Measurements from ENCODE around the gene BMP6. TPM values are rescaled to one million over a fixed set of nuclear protein-coding genes. Genes with fewer than 3 reads are reported as not detected.

BMP6 gene
- polyA plus RNA-seq, 2 of the 4 experiments (the other 2 are of a cell fraction), result 8.4 to 23.0 TPM

DNA sequence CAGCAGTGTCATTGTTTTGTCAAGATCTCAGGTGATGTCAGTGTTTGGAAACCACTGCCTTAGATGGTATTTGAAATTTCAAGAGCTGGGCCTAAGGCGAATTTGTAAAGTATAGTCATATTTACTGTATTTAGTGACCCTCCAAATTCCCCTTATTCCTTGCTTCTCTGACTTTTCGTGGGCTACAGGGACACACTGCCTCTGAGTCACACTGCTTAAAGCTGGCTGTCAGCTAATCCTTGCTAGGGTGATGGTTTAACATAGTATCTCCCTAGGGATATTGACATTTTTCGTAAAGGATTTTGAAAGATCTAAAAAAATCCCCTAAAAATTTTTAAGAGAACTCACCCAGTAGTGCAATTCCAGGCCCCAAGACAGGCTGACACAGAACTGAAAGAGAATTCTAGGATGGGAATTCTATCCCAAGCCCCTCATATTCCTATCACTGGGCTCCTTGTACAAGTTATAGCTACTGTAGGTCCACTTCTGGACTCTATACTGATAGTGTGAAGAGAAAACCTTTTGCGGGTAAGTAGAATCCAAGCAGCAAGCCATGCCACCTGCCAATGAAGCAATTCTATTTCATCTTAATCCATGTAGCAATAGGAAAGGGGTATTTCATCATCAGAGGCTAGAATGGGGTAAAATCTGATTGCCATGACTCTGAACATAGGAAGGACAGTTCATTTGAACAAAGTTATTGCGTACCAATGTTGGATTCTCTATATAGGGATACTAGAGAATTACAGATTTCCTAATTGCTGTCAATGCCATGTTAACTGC lies 4.3 kb downstream of the BMP6 start:
- Histone ChIP-seq H3K9me3 (no peaks in the 10 kb centered on the region), H3K27ac (peak overlapping the region in 1 of 2 experiments; percentile 63; a peak in 3 of 6 replicates), H3K4me1 (peaks cover 44% of the 10 kb centered on the region), H3K4me2 (peak overlapping the region; percentile 85), H3K4me3 (peak overlapping the region; percentile 7; the same call in 1 of the 3 replicates)
- DNase-seq (ENCODE audit: low read depth in 1 of 2, low spot score in 1 of 2) (no peak), FAIRE-seq (no peak), ATAC-seq (no peak)
- 57% methylated on average over 5 of the region's 5 CpGs for WGBS (ENCODE audit: missing lambda C conversion rate)
- TF ChIP-seq RAD21 (conservative IDR thresholded peaks at IDR 0.05 in 1 of 2, IDR thresholded peaks at IDR 0.05 in 1 of 2), result no peak
- peak; percentile 21 to 41; a peak in 1 of 4 replicates for TF ChIP-seq CEBPB (IDR thresholded peaks at IDR 0.05)
- TF ChIP-seq GATA3 (IDR thresholded peaks at IDR 0.05; ENCODE audit: borderline replicate concordance), result no peak
- TF ChIP-seq, protein P1, sequence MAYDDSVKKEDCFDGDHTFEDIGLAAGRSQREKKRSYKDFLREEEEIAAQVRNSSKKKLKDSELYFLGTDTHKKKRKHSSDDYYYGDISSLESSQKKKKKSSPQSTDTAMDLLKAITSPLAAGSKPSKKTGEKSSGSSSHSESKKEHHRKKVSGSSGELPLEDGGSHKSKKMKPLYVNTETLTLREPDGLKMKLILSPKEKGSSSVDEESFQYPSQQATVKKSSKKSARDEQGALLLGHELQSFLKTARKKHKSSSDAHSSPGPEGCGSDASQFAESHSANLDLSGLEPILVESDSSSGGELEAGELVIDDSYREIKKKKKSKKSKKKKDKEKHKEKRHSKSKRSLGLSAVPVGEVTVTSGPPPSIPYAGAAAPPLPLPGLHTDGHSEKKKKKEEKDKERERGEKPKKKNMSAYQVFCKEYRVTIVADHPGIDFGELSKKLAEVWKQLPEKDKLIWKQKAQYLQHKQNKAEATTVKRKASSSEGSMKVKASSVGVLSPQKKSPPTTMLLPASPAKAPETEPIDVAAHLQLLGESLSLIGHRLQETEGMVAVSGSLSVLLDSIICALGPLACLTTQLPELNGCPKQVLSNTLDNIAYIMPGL (CRISPR knock-in tag; IDR thresholded peaks at IDR 0.05; ENCODE audit: borderline replicate concordance), result no peak
- no peak for TF ChIP-seq POLR2AphosphoS2 (conservative IDR thresholded peaks at IDR 0.05; ENCODE audit: low read length)
- POLR2A ChIA-PET, result interaction anchor here (0.7 kb wide), 1 partner anchor 245 kb away, joined by 3 read pairs; no protein-coding TSS in a partner anchor
- CTCF ChIA-PET, result interaction anchor here (0.8 kb wide), 1 partner anchor 11 kb away, joined by 3 read pairs; no protein-coding TSS in a partner anchor

DNA sequence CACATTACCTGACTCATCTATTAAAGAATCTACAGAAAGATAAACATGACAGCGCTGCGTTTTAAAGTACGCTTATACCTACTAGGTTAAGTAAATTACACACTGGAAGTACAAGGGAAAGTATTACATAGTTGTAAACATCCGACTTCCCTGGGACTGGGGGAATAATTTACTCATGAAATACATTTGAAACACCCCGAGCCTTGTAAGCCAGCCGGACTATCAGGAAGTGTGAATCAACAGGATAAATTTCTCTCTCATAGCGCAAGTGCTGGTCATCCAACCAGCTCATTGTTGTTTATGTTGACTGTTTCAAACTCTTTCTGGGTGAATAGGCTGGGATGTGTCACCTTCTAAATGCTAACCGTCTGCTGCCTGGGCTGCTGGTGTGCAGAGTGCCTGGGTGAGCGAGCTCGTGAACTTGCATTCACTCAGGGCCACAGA lies 4.9 kb downstream of the BMP6 start:
- peak overlapping the region; percentile 85 for H3K4me2 ChIP-seq
- CTCF ChIA-PET, result interaction anchor here (0.8 to 1.0 kb wide), 3 partner anchors 8 to 112 kb away, joined by 3 to 4 read pairs (median 3); no protein-coding TSS in a partner anchor
- peak overlapping the region; percentile 19; the same call in 1 of the 3 replicates for H3K4me3 ChIP-seq
- H3K27ac ChIP-seq, result peak overlapping the region; percentile 53 to 63
- peak; percentile 39 to 65 for DNase-seq (ENCODE audit: low read depth in 1 of 2, low spot score in 1 of 2)
- TF ChIP-seq FOSL2 (IDR thresholded peaks at IDR 0.05), result no peak
- TF ChIP-seq FOSL2 (CRISPR knock-in tag; IDR thresholded peaks at IDR 0.05), result peak; percentile 53; the same call in 1 of the 2 replicates
- no peak for TF ChIP-seq KDM5A (IDR thresholded peaks at IDR 0.05)
- no peak for TF ChIP-seq TFCP2L1 (CRISPR knock-in tag; IDR thresholded peaks at IDR 0.05)
- peak in 1 of 2 experiments; percentile 26; a peak in 1 of 5 replicates for TF ChIP-seq JUN (IDR thresholded peaks at IDR 0.05)
- 0 out of 5 replicates have a peak, but pooled peaks of 1 of the 2 experiments have one; percentile 20 for TF ChIP-seq EP300 (IDR thresholded peaks at IDR 0.05)
- TF ChIP-seq HOXB13 (CRISPR knock-in tag; IDR thresholded peaks at IDR 0.05; ENCODE audit: low read depth), result no peak
- no peak for TF ChIP-seq EHMT2 (IDR thresholded peaks at IDR 0.05; ENCODE audit: low read depth)
- peak; percentile 42; the same call in 1 of the 2 replicates for TF ChIP-seq JUNB (IDR thresholded peaks at IDR 0.05)
- TF ChIP-seq RFX5 (IDR thresholded peaks at IDR 0.05), result no peak
- no peak for TF ChIP-seq HDAC2 (IDR thresholded peaks at IDR 0.05)
- peaks cover 41% of the 10 kb centered on the region for H3K4me1 ChIP-seq
- POLR2A ChIA-PET, result interaction anchor here (0.7 kb wide), 1 partner anchor 244 kb away, joined by 3 read pairs; no protein-coding TSS in a partner anchor
- no peak for FAIRE-seq
- 3% methylated on average over 10 of the region's 10 CpGs for WGBS (ENCODE audit: missing lambda C conversion rate)
- ATAC-seq, result peak; percentile 17 to 45; a peak in 4 of 6 replicates
- H3K9me3 ChIP-seq, result no peaks in the 10 kb centered on the region

DNA sequence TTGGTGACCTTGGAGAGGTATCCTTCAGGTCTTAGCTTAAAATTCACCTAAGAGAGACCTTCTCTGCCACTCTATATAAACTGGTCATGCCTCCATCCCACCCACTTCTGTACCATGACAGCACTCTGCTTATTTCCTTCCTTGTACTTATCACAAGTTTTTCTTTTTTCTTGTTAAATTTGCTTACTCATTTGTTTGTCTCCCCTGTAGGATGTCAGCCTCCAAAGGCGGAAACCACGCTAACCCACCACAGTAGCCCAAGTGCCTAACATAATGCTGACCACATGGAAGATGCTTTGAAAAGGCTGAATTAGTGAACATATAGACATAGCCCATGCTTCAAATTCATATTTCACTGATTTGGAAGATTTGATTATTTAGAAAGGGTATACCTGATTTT lies 5.4 kb downstream of the BMP6 start:
- WGBS (ENCODE audit: missing lambda C conversion rate), result 76% methylated on average over 2 of the region's 2 CpGs
- Histone ChIP-seq H3K9me3 (no peaks in the 10 kb centered on the region), H3K4me3 (peak overlapping the region; percentile 19; the same call in 1 of the 3 replicates), H3K4me1 (peaks cover 41% of the 10 kb centered on the region), H3K4me2 (peak overlapping the region; percentile 85), H3K27ac (peak overlapping the region; percentile 53 to 63)
- FAIRE-seq, result no peak
- peak; percentile 10 for TF ChIP-seq MAFK (IDR thresholded peaks at IDR 0.05; ENCODE audit: partially characterized antibody)
- TF ChIP-seq MAZ (IDR thresholded peaks at IDR 0.05; ENCODE audit: borderline replicate concordance, low read depth, low read length), result no peak
- ChIA-PET CTCF (interaction anchor here (0.8 to 1.0 kb wide), 3 partner anchors 9 to 111 kb away, joined by 3 to 4 read pairs (median 3); no protein-coding TSS in a partner anchor), POLR2A (interaction anchor here (0.7 kb wide), 1 partner anchor 244 kb away, joined by 3 read pairs; no protein-coding TSS in a partner anchor)
- no peak for ATAC-seq
- no peak for DNase-seq (ENCODE audit: low read depth in 1 of 2, low spot score in 1 of 2)
